ENCODE data around the gene KCNK3. TPM values are rescaled to one million over a fixed set of nuclear protein-coding genes. Genes with fewer than 3 reads are reported as not detected.

Gene KCNK3
- total RNA-seq, 1 donor from 2014 or later = 1.9 TPM

DNA sequence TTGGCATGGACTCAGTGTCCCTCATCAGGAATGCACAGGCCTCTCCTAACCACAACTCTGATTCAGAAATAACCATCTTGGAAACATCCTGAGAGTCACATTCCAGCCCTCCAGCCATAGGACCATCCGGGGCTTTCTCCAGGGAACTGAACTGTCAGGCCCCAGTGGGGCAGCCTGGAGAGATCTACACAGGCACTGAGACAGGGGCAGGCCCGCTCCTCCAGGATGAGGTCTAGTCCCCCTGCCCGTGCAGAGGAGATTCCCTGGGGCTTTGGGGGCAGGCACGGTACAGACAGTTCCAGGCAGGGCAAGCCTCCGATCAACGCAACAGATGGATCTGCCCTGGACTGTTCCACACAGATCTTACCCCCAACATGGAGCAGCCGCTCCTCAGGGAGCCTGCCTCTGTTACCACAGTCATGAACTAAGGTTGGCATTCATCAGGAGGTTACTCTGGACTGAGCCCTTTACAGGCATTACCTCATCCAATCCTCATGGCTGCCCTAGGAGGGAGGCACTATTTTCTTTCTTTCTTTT lies 12.0 kb downstream of the KCNK3 start:
- Mint-ChIP-seq H3K27ac (ENCODE audit: unreplicated experiment) (peak overlapping the region; percentile 41), H3K9me3 (ENCODE audit: unreplicated experiment) (peaks cover 2% of the 10 kb centered on the region), H3K36me3 (ENCODE audit: low read depth, unreplicated experiment) (no peaks in the 10 kb centered on the region), H3K27me3 (ENCODE audit: low read depth, unreplicated experiment) (peaks cover 56% of the 10 kb centered on the region), H3K4me1 (ENCODE audit: low read depth, unreplicated experiment) (peaks cover 32% of the 10 kb centered on the region), H3K4me3 (ENCODE audit: unreplicated experiment) (peak overlapping the region; percentile 40)
- Histone ChIP-seq H3K4me3 (ENCODE audit: insufficient read depth, low read depth, low read length) (no peak overlapping the region), H3K27ac (ENCODE audit: low read depth, low read length) (peak overlapping the region; percentile 61), H2AFZ (ENCODE audit: low read depth, low read length) (peak overlapping the region; percentile 84), H3K27me3 (ENCODE audit: insufficient read depth, low read length) (no peaks in the 10 kb centered on the region), H3K4me1 (ENCODE audit: insufficient read depth, low read length) (peaks cover 16% of the 10 kb centered on the region), H3K4me2 (ENCODE audit: low read length) (peak overlapping the region; percentile 65), H3K9ac (ENCODE audit: low read length) (peak overlapping the region; percentile 68), H3K79me2 (ENCODE audit: insufficient read depth, low read length) (no peaks in the 10 kb centered on the region), H3K9me3 (ENCODE audit: insufficient read depth, low read depth, low read length) (no peaks in the 10 kb centered on the region), H3K36me3 (ENCODE audit: insufficient read depth, low read length) (no peaks in the 10 kb centered on the region), H4K20me1 (ENCODE audit: insufficient read depth, low read length) (no peaks in the 10 kb centered on the region)
- peak; percentile 89 for FAIRE-seq
- no peak for TF ChIP-seq EZH2 (IDR thresholded peaks at IDR 0.05; ENCODE audit: insufficient read depth, low read length)
- TF ChIP-seq, protein P1, sequence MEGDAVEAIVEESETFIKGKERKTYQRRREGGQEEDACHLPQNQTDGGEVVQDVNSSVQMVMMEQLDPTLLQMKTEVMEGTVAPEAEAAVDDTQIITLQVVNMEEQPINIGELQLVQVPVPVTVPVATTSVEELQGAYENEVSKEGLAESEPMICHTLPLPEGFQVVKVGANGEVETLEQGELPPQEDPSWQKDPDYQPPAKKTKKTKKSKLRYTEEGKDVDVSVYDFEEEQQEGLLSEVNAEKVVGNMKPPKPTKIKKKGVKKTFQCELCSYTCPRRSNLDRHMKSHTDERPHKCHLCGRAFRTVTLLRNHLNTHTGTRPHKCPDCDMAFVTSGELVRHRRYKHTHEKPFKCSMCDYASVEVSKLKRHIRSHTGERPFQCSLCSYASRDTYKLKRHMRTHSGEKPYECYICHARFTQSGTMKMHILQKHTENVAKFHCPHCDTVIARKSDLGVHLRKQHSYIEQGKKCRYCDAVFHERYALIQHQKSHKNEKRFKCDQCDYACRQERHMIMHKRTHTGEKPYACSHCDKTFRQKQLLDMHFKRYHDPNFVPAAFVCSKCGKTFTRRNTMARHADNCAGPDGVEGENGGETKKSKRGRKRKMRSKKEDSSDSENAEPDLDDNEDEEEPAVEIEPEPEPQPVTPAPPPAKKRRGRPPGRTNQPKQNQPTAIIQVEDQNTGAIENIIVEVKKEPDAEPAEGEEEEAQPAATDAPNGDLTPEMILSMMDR (IDR thresholded peaks at IDR 0.05; ENCODE audit: insufficient read depth, low read depth, low read length) = no peak
- peak; percentile 74 for DNase-seq (ENCODE audit: low read depth)

DNA sequence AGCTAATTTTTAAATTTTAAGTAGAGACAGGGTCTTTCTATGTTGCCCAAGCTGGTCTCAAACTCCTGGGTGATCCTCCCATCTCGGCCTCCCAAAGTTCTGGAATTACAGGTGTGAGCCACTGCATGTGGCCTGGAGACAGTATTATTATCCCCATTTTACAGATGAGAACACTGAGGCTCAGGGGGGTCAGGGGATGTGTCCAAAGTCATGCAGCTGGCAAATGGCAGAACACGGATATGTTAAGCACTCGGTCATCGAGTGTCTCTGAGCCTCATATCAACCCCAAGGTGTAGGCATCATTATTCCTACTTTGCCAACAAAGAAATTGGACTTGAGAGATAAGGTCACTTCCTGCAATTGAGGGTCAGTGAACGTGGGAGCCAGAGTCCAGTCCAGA lies 12.6 kb downstream of the KCNK3 start:
- H3K4me2 ChIP-seq (ENCODE audit: low read length) = peak overlapping the region; percentile 65
- DNase-seq (ENCODE audit: low read depth) (no peak), FAIRE-seq (no peak)
- no peak overlapping the region for H3K4me3 ChIP-seq (ENCODE audit: insufficient read depth, low read depth, low read length)
- H3K9me3 ChIP-seq (ENCODE audit: insufficient read depth, low read depth, low read length) = no peaks in the 10 kb centered on the region
- no peak overlapping the region for H2AFZ ChIP-seq (ENCODE audit: low read depth, low read length)
- Mint-ChIP-seq H3K4me3 (ENCODE audit: unreplicated experiment) (no peak overlapping the region), H3K27ac (ENCODE audit: unreplicated experiment) (no peak overlapping the region), H3K36me3 (ENCODE audit: low read depth, unreplicated experiment) (no peaks in the 10 kb centered on the region), H3K27me3 (ENCODE audit: low read depth, unreplicated experiment) (peaks cover 54% of the 10 kb centered on the region), H3K4me1 (ENCODE audit: low read depth, unreplicated experiment) (peaks cover 37% of the 10 kb centered on the region), H3K9me3 (ENCODE audit: unreplicated experiment) (peaks cover 2% of the 10 kb centered on the region)
- no peaks in the 10 kb centered on the region for H4K20me1 ChIP-seq (ENCODE audit: insufficient read depth, low read length)
- TF ChIP-seq, protein P1 (IDR thresholded peaks at IDR 0.05; ENCODE audit: insufficient read depth, low read depth, low read length) = no peak
- TF ChIP-seq EZH2 (IDR thresholded peaks at IDR 0.05; ENCODE audit: insufficient read depth, low read length) = no peak
- no peaks in the 10 kb centered on the region for H3K79me2 ChIP-seq (ENCODE audit: insufficient read depth, low read length)
- no peaks in the 10 kb centered on the region for H3K36me3 ChIP-seq (ENCODE audit: insufficient read depth, low read length)
- peaks cover 16% of the 10 kb centered on the region for H3K4me1 ChIP-seq (ENCODE audit: insufficient read depth, low read length)
- no peaks in the 10 kb centered on the region for H3K27me3 ChIP-seq (ENCODE audit: insufficient read depth, low read length)
- peak overlapping the region; percentile 68 for H3K9ac ChIP-seq (ENCODE audit: low read length)
- H3K27ac ChIP-seq (ENCODE audit: low read depth, low read length) = peak overlapping the region; percentile 61

DNA sequence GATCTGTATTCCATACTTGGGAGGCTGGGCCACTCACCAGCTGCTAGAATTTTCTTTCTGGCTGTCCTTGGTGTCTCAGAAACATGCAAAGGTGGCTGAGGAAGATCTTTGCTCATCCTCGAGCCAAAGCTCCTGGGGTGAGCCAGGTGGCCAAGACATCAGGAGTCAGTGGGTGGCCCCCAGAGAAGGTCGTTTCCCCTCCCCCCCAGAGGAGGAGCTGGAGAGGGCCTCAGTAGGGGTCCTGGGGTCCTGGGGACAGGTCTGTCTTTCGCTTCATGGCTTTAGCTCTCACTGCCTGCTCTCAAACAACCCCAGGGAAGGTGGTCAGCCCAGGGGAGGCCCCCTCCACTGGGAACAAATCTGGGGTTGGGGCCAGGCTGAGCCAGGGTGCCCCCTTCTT lies 13.6 kb downstream of the KCNK3 start:
- H3K4me3 ChIP-seq (ENCODE audit: insufficient read depth, low read depth, low read length) = no peak overlapping the region
- H3K27ac Mint-ChIP-seq (ENCODE audit: unreplicated experiment) = no peak overlapping the region
- FAIRE-seq = no peak

More for the DNA sequence above, 13.6 kb downstream of the KCNK3 start:
- Histone ChIP-seq H3K9ac (ENCODE audit: low read length) (no peak overlapping the region), H4K20me1 (ENCODE audit: insufficient read depth, low read length) (no peaks in the 10 kb centered on the region), H3K36me3 (ENCODE audit: insufficient read depth, low read length) (no peaks in the 10 kb centered on the region), H3K9me3 (ENCODE audit: insufficient read depth, low read depth, low read length) (no peaks in the 10 kb centered on the region), H2AFZ (ENCODE audit: low read depth, low read length) (no peak overlapping the region), H3K27ac (ENCODE audit: low read depth, low read length) (no peak overlapping the region), H3K4me1 (ENCODE audit: insufficient read depth, low read length) (peaks cover 16% of the 10 kb centered on the region), H3K79me2 (ENCODE audit: insufficient read depth, low read length) (no peaks in the 10 kb centered on the region), H3K4me2 (ENCODE audit: low read length) (no peak overlapping the region), H3K27me3 (ENCODE audit: insufficient read depth, low read length) (no peaks in the 10 kb centered on the region)
- TF ChIP-seq, protein P1 (IDR thresholded peaks at IDR 0.05; ENCODE audit: insufficient read depth, low read depth, low read length) = no peak
- TF ChIP-seq EZH2 (IDR thresholded peaks at IDR 0.05; ENCODE audit: insufficient read depth, low read length) = no peak
- Mint-ChIP-seq H3K36me3 (ENCODE audit: low read depth, unreplicated experiment) (no peaks in the 10 kb centered on the region), H3K27me3 (ENCODE audit: low read depth, unreplicated experiment) (peaks cover 50% of the 10 kb centered on the region), H3K4me1 (ENCODE audit: low read depth, unreplicated experiment) (peaks cover 36% of the 10 kb centered on the region), H3K9me3 (ENCODE audit: unreplicated experiment) (peaks cover 2% of the 10 kb centered on the region), H3K4me3 (ENCODE audit: unreplicated experiment) (no peak overlapping the region)
- DNase-seq (ENCODE audit: low read depth) = no peak

All from astrocyte (in vitro differentiated cells and primary cell).